HepG2 (cell line): ENCODE measurements around the gene MORC1. TPM values are rescaled to one million over a fixed set of nuclear protein-coding genes. Genes with fewer than 3 reads are reported as not detected.

Experiments used
- ADNP ChIP-seq: sonication (generic); formaldehyde crosslinking; IDR thresholded peaks from 2 replicates; pipeline ENCODE4 v1.4.0; 2020; ENCODE audit warnings: missing genetic modification reagents
- EED ChIP-seq: sonication (generic); formaldehyde crosslinking; IDR thresholded peaks from 2 replicates; pipeline ENCODE4 v1.5.0; 2020; ENCODE audit warnings: mild to moderate bottlenecking, missing genetic modification reagents
- HOXA7 ChIP-seq: sonication (generic); formaldehyde crosslinking; IDR thresholded peaks from 2 replicates; pipeline ENCODE4 v1.8.1; 2022; ENCODE audit warnings: mild to moderate bottlenecking, missing genetic modification reagents, moderate library complexity
- POLR2A ChIP-seq, 2 experiments: IDR thresholded peaks; 2 replicates each; pipeline ENCODE4 v1.6.1; 2011; ENCODE audit warnings: low read depth in 2 of 2, low read length in 2 of 2, mild to moderate bottlenecking in 1 of 2, moderate library complexity in 1 of 2; ENCODE audit not compliant: insufficient read depth in 1 of 2
- RFX1 ChIP-seq: fragments of 450-650 bp; IDR thresholded peaks from 2 replicates; pipeline ENCODE4 v1.6.1; 2017
- TEAD2 ChIP-seq: sonication (generic); formaldehyde crosslinking; IDR thresholded peaks from 2 replicates; pipeline ENCODE4 v1.9.0; 2021; ENCODE audit warnings: missing genetic modification reagents
- ZNF83 ChIP-seq: sonication (generic); formaldehyde crosslinking; IDR thresholded peaks from 2 replicates; pipeline ENCODE4 v1.4.0; 2020; ENCODE audit warnings: missing genetic modification reagents, mild to moderate bottlenecking, borderline replicate concordance
- ZNF883 ChIP-seq: sonication (generic); formaldehyde crosslinking; IDR thresholded peaks from 2 replicates; pipeline ENCODE4 v1.5.1; 2020; ENCODE audit warnings: mild to moderate bottlenecking, missing genetic modification reagents; ENCODE audit errors: not compliant biosample characterization
- ZSCAN30 ChIP-seq: sonication (generic); formaldehyde crosslinking; IDR thresholded peaks from 2 replicates; pipeline ENCODE4 v1.5.0; 2020; ENCODE audit warnings: mild to moderate bottlenecking, missing genetic modification reagents
- polyA plus RNA-seq, 8 experiments: library from polyadenylated mRNA; depleted of rRNA in 3 of 8; stranded (reverse) in 7 of 8; unstranded in 1 of 8; fragments of >200 nt; fragmentation: Illumina TruSeq in 4 of 8; extraction: Trizol in 4 of 8; gene quantifications; 2 replicates each; pipeline versions ENCODE4 v1.2.1 to v1.2.3, GENCODE V29; 2011 to 2016; ENCODE audit warnings: low read depth in 4 of 8, missing spikeins in 1 of 8, mixed read lengths in 1 of 8; ENCODE audit not compliant: insufficient read depth in 1 of 8
- total RNA-seq, 5 experiments: library from RNA; depleted of rRNA; stranded (reverse); fragments of >200 nt; fragmentation: Illumina TruSeq; extraction: Trizol; gene quantifications; 2 replicates each; pipeline ENCODE4 v1.2.3, GENCODE V29; 2016; ENCODE audit warnings: low read depth in 1 of 5
- TF ChIP-seq, protein P1 (sequence below): sonication (generic); formaldehyde crosslinking; IDR thresholded peaks from 2 replicates; pipeline ENCODE4 v1.4.0; 2020; ENCODE audit warnings: missing genetic modification reagents

MORC1 gene
- total and polyA plus RNA-seq, 2 of the 13 experiments (the other 11 are each of a cell fraction or from before 2014, with no cell fraction given) = not detected

GRCh38 chr3:108946292-108947285 lies 171.3 kb downstream of the MORC1 start (continued):
- TF ChIP-seq, protein P1, sequence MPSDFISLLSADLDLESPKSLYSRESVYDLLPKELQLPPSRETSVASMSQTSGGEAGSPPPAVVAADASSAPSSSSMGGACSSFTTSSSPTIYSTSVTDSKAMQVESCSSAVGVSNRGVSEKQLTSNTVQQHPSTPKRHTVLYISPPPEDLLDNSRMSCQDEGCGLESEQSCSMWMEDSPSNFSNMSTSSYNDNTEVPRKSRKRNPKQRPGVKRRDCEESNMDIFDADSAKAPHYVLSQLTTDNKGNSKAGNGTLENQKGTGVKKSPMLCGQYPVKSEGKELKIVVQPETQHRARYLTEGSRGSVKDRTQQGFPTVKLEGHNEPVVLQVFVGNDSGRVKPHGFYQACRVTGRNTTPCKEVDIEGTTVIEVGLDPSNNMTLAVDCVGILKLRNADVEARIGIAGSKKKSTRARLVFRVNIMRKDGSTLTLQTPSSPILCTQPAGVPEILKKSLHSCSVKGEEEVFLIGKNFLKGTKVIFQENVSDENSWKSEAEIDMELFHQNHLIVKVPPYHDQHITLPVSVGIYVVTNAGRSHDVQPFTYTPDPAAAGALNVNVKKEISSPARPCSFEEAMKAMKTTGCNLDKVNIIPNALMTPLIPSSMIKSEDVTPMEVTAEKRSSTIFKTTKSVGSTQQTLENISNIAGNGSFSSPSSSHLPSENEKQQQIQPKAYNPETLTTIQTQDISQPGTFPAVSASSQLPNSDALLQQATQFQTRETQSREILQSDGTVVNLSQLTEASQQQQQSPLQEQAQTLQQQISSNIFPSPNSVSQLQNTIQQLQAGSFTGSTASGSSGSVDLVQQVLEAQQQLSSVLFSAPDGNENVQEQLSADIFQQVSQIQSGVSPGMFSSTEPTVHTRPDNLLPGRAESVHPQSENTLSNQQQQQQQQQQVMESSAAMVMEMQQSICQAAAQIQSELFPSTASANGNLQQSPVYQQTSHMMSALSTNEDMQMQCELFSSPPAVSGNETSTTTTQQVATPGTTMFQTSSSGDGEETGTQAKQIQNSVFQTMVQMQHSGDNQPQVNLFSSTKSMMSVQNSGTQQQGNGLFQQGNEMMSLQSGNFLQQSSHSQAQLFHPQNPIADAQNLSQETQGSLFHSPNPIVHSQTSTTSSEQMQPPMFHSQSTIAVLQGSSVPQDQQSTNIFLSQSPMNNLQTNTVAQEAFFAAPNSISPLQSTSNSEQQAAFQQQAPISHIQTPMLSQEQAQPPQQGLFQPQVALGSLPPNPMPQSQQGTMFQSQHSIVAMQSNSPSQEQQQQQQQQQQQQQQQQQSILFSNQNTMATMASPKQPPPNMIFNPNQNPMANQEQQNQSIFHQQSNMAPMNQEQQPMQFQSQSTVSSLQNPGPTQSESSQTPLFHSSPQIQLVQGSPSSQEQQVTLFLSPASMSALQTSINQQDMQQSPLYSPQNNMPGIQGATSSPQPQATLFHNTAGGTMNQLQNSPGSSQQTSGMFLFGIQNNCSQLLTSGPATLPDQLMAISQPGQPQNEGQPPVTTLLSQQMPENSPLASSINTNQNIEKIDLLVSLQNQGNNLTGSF (CRISPR knock-in tag) = no peak
- no peak for TF ChIP-seq POLR2A (IDR thresholded peaks at IDR 0.05; ENCODE audit: insufficient read depth in 1 of 2, low read depth in 2 of 2, low read length in 2 of 2)
- no peak for TF ChIP-seq ZNF83 (CRISPR knock-in tag)
- no peak for TF ChIP-seq ADNP (CRISPR knock-in tag)
- no peak for TF ChIP-seq ZNF883 (CRISPR knock-in tag)
- TF ChIP-seq HOXA7 (CRISPR knock-in tag) = no peak
- TF ChIP-seq EED (CRISPR knock-in tag) = no peak
- no peak for TF ChIP-seq RFX1
- no peak for TF ChIP-seq ZSCAN30
- no peak for TF ChIP-seq TEAD2
